ENCODE measurements around the gene PTGES2. TPM values are rescaled to one million over a fixed set of nuclear protein-coding genes. Genes with fewer than 3 reads are reported as not detected.

PTGES2 gene
- total and polyA plus RNA-seq, 9 of the 15 experiments (the other 6 are each of a cell fraction or from before 2014, with no cell fraction given): 2.4 to 196 (median 90.1) TPM

DNA sequence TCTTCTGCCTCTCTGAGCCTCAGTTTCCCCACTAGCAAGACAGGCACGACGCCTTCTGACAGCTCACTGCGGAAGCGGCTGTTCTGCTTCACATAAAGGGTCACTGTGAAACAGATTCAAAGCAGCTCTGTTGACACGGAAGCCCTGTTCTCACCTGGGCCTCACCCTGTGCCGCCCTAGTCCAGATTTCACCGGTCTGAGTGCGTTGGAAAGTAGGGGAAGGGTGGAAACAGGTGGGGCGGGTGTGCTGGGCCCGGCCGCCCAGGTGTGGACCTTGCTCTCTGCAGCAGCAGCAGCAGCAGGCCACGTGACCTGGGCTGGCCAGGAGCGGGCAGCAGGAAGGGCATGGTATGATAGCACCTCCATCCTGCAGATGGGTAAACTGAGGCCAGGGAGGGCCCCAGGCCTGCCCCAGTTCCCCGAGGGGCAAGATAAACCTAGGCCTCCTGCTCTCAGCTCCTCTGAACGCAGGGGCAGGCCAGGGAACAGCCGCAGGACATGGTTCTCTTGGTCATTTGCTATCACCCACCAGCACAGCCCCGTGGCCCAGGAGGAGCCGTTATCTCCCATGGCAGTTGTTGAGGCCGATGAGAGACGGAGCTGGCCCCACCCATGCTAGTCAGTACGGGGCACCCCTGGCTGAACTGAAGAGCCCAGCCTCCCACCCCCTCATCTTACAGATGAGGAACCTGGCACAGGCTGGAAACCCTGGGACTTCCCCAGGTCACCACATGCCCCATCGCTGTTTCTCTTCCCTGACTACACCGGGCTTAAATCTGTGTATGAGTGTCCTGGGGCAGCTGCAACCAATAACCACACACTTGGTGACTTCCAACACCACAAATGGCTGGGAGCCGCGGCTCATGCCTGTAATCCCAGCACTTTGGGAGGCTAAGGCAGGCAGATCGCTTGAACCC lies 12.1 kb downstream of the PTGES2 start (continued):
- TF ChIP-seq THRB (CRISPR knock-in tag; conservative IDR thresholded peaks at IDR 0.05): no peak
- TF ChIP-seq MTA3 (IDR thresholded peaks at IDR 0.05; ENCODE audit: borderline replicate concordance): peak; percentile 84; the same call in 1 of the 2 replicates
- TF ChIP-seq KLF10 (CRISPR knock-in tag; IDR thresholded peaks at IDR 0.05): no peak
- TF ChIP-seq ZNF407 (IDR thresholded peaks at IDR 0.05; ENCODE audit: low read depth): peak; percentile 15; the same call in 1 of the 2 replicates
- 0 out of 2 replicates have a peak, but pooled peaks have one; percentile 23 for TF ChIP-seq JUN (IDR thresholded peaks at IDR 0.05; ENCODE audit: borderline replicate concordance, low read depth, low read length)
- no peak for TF ChIP-seq JUN (CRISPR knock-in tag; IDR thresholded peaks at IDR 0.05; ENCODE audit: borderline replicate concordance)
- TF ChIP-seq, protein P1, sequence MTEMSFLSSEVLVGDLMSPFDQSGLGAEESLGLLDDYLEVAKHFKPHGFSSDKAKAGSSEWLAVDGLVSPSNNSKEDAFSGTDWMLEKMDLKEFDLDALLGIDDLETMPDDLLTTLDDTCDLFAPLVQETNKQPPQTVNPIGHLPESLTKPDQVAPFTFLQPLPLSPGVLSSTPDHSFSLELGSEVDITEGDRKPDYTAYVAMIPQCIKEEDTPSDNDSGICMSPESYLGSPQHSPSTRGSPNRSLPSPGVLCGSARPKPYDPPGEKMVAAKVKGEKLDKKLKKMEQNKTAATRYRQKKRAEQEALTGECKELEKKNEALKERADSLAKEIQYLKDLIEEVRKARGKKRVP (CRISPR knock-in tag; IDR thresholded peaks at IDR 0.05): 0 out of 2 replicates have a peak, but pooled peaks have one; percentile 31
- TF ChIP-seq MAFG (tag; conservative IDR thresholded peaks at IDR 0.05): no peak
- TF ChIP-seq RNF2 (IDR thresholded peaks at IDR 0.05): peak; percentile 87
- peak; percentile 78 for TF ChIP-seq ZNF511 (CRISPR knock-in tag; IDR thresholded peaks at IDR 0.05)
- TF ChIP-seq NBN (IDR thresholded peaks at IDR 0.05; ENCODE audit: low read depth): 0 out of 2 replicates have a peak, but pooled peaks have one; percentile 55
- TF ChIP-seq, protein P2, sequence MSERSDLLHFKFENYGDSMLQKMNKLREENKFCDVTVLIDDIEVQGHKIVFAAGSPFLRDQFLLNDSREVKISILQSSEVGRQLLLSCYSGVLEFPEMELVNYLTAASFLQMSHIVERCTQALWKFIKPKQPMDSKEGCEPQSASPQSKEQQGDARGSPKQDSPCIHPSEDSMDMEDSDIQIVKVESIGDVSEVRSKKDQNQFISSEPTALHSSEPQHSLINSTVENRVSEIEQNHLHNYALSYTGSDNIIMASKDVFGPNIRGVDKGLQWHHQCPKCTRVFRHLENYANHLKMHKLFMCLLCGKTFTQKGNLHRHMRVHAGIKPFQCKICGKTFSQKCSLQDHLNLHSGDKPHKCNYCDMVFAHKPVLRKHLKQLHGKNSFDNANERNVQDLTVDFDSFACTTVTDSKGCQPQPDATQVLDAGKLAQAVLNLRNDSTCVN (CRISPR knock-in tag; IDR thresholded peaks at IDR 0.05): no peak
